Colon (tissue), 2 donors: ENCODE data around the gene ARFGAP1.
"Not testable (repeated sequence)": the region's sequence is repeated elsewhere in the genome, so short reads cannot be mapped to it uniquely, and the experiment has no call there.

ENCODE experiments used
- FAIRE-seq: peaks from 2 replicates; lab custom pipeline; 2012; peaks lifted over from hg19 to GRCh38; lab: Jason Lieb, UNC
- donor health status: control.
- donor health status: control.

The ARFGAP1 gene

DNA sequence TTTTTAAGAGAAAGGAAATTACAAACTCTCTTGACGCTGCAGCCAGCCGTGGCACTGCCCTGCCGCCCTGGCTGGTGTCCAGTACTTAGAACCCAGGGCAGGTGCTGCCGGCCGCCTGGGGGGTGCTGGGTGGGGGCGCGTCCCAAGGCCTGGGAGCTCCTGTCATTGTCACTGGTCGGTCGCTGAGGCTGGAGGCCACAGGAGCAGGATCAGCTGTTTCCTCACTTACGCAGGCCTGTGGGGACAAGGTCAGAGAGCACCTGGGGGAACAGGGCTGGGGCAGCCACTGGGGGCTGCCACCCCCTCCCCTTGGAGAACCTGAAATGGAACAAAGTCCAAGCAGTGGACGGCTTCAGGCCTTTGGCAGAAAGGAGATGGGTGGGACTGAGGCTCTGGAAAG, 31.3 kb upstream of the ARFGAP1 start:
- no peak for FAIRE-seq

- no peak for FAIRE-seq
Measured at GRCh38 chr20:63242736-63243135, 29.9 kb upstream of the ARFGAP1 start.

GRCh38 chr20:63243604-63244247, 28.9 kb upstream of the ARFGAP1 start:
- FAIRE-seq: no peak

- no peak for FAIRE-seq
Measured at GRCh38 chr20:63244468-63244867, 28.1 kb upstream of the ARFGAP1 start.

DNA sequence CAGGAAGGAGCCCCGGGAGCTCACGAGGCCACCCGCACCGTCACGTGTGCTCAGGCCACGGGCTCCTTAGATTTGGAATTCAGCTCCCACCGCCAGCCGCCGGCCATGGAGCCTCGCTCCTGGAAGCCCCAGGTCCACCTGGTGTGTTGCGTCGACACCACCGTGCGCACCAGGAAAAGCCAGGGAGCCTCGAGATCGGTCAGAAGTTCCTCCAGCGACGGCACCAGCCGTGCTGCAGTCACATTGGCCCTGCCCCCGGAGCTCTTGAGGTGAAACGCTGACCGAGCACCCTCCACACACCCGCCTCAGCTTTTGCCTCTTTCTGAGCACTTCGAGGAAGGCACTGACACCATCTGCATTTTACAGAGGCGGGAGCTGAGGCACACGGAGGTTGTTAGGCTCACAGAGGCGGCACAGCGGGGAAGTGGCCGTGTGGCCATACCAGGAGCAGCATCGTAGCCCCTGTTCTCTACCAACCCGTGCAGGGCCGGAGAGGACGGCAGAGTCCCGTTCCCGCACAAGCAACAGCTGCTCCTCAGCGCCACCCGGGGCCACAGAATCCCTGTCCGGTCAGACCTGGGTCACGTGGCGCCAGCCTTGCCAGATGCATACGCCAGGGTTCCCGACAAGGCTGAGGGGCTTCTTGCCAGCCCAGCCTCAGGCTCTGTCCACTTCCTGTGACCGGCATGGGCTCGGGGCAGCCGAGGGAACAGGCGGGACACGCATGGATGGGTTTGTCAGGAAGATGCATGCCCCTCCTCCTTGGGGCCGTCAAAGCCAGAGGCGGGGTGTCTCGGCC, 25.9 kb upstream of the ARFGAP1 start:
- FAIRE-seq: no peak

GRCh38 chr20:63247671-63248228, 24.9 kb upstream of the ARFGAP1 start:
- no peak for FAIRE-seq

DNA sequence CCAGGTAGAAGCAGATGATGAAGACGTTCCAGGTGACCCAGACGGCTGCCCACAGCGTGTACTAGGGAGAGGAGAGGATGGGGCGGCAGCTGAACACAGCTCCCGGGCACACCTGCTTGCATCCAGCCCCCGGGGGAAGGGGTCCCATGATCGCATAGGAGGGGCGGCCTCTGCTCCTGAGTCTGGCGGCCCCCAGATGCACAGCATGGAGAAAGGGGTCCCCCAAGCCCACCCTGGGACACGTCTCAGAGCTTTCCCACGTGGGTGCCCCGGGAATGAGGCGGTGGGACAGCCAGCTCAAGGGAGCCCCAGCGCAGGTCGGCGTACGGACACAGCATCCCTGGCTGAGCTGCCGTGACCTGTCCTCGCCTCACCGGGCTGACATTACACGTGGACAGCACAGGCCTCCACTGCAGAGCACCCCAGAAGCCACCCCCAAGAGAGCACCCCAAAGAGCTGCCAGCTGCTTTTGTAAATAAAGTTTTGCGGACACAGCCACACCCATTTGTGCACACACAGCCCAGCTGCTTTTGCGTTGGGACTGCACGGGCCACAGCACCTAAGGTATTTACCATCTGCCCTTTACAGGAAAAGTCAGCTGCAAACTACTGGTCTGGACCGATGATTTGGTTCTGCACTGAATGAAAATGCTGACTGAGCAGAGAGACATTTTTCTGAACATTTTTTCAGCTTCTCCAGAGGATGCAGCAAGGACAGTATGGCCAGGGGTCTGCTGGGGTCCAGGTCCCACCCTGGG, 23.6 kb upstream of the ARFGAP1 start:
- no peak for FAIRE-seq

DNA sequence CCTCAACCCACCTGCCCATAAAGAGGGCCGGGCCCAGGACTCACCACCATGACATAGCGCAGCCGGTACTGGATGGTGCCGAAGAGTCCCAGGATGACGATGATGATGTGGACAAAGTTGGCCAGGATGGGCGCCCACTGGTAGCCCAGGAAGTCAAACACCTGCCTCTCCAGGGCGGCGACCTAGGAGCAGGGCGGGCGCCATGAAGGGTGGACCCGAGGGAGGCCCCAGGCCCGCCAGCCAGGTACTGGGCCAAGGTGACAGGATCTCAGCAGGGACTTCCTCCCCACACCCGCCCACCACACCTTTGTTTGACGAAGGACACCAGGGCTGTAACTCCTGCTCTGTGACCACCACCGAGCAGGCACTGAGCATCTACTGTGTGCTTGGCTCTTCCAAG, 22.7 kb upstream of the ARFGAP1 start:
- FAIRE-seq: no peak

DNA sequence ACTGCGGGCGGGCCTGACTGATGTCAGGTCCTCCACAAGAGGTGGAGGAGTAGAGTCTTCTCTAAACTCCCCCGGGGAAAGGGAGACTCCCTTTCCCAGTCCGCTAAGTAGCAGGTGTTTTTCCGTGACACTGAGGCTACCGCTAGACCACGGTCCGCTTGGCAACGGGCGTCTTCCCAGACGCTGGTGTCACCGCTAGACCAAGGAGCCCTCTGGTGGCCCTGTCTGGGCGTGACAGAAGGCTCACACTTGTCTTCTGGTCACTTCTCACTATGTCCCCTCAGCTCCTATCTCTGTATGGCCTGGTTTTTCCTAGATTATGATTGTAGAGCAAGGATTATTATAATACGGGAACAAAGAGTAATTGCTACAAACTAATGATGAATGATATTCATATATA, 21.3 kb upstream of the ARFGAP1 start:
- FAIRE-seq: not testable (repeated sequence)

DNA sequence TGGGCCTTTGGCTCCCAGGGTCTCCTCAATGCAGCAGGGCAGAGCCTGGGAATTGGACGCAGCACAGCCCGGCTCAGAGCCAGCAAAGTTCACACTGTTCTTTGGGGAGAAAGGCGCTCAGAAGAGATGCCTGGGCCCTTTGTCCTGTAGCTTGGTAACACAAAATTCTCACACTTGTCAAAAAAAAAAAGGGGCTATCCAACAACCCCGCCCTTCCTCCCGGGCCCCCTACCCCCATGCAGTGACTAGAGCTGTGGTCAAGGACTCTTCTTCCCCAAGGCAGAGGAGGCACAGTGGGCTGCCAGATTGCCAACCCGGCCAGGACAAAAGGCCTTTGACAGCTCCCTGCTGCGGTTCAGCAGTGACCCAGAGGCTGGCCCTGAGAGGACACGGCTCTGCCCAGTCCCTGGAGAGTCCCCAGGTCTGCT, 20.3 kb upstream of the ARFGAP1 start:
- FAIRE-seq: no peak

DNA sequence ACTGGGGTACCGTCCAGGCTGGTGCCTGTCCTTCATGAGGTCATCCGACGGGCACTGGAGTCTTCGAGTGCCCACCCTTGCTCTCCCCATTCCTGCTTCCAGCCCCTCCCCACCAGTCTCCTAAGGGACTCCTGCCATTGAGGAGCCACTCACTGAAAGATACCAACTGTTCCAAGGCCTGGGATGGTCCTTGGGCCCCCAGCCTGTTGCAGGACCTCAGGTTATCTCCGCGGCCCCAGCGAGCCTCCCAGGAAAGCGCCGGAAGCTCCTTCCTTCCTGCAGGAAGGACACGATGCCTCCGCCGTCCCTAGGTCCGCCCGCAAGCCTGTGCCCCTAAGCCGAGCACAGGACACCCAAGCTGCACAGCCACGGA, 19.6 kb upstream of the ARFGAP1 start:
- FAIRE-seq: no peak

DNA sequence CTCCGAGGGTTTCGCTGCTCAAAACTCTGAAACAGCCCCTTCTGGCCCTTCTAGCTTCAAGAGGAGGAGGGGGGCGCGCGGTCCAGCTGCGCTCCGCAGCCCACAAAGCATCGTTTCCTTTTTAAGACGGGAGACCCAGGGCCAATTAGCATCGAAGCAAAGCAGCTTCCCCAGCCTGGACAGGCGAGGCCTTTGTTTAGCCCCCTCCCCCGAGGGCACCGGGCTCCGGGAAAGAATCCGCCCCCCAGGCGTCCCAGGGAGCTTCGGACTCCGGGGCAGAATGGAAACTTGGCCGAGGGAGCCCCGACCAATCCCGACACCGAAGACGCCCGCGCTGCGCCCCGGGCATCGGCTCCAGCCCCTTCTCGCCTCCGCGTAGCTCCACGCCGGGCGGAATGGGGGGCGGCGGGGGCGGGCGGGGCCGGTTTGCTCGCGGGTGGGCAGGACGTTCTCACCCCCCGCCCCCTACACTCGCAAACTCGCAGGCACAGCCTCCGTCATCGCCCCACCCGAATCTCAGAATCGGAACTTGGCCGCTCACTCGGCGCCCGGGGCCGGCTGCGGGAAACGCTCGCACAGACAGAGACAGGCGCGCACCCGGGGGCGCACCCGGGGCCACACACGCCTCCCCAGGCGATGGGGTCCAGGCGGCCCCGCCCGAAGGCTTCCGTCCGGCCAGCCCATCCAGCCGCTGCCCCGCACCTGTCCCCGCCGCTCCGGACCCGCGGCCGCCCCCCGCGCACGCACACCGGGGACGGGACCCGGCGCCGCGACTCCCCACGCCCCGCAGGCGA, 19.0 kb upstream of the ARFGAP1 start:
- no peak for FAIRE-seq

- FAIRE-seq: no peak
Measured at GRCh38 chr20:63254232-63254605, 18.4 kb upstream of the ARFGAP1 start, which contains the start of gene NKAIN4. Gene NKAIN4, minus strand, starts transcription at chr20:63254463. Its CDS starts 13 bp downstream, at chr20:63254450.

GRCh38 chr20:63254606-63255384, 17.8 kb upstream of the ARFGAP1 start:
- no peak for FAIRE-seq

GRCh38 chr20:63255931-63256704, 16.5 kb upstream of the ARFGAP1 start:
- FAIRE-seq: no peak

DNA sequence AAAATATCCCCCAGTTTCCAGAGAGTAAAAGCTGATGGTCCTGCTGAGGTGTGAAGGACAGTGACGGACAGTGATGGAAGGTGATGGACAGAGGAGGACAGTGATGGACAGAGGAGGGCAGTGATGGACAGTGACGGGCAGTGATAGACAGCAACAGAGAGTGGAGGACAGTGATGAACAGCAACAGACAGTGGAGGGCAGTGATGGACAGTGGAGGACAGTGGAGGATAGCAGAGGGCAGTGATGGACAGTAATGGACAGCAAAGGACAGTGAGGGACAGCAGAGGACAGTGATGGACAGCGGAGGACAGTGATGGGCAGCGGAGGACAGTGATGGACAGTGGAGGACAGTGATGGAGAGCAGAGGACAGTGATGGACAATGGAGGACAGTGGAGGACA, 15.7 kb upstream of the ARFGAP1 start:
- FAIRE-seq: no peak

GRCh38 chr20:63257629-63258028, 15.0 kb upstream of the ARFGAP1 start:
- FAIRE-seq: no peak

DNA sequence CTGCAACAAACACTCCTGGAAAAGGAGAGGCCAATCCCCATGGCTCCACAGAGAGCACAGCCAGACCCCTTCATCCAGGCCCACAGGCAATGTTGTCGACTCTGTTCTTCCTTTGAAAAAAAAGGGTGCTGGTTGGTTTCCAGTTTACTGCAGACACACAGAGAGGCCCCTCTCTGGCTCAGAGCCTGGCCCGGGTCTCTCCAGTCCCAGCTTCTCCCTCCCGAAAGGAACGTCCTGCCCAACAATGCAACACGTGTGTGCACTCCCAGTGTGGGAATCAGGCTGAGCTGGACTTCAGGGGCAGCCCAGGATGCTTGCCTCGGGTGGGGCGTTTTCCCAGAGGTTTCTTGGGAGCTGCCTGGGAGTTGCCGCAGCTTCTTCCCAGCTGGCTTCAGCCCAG, 13.8 kb upstream of the ARFGAP1 start:
- no peak for FAIRE-seq

DNA sequence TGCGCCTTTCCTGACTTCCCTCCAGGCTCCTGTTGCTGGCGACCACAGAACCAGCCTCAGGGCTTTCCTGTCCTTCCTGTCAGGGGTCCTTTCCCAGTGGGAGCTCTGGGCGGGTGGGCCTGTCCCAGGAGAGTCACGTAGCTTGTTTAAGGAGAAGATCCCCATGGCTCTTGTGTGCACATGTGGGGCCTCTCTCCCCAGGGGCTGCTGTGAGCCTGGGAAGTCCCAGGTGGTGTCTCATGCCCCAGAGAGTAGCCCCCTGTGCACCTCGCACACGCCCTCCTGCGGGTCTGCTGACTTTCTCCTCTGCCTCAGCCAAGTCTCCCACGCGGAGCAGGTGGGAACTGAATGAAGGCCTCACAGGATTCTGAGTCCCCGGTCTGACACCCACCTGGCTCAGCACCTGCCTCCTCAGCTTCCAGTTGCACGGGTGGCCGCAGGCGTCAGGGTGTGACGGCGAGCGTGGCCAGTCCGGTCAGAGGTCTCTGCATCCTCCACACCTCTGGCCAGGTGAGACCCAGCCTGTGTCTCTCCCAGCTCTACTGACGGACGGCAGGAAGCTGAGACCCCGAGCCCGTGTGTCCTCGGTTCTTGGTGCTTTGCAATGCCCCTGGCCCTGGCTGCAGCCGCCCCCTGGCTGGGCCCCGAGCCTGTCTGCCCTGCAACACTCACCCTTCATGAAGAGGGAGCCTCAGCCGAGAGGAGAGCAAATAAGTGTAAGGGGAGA, 12.7 kb upstream of the ARFGAP1 start:
- FAIRE-seq: no peak

DNA sequence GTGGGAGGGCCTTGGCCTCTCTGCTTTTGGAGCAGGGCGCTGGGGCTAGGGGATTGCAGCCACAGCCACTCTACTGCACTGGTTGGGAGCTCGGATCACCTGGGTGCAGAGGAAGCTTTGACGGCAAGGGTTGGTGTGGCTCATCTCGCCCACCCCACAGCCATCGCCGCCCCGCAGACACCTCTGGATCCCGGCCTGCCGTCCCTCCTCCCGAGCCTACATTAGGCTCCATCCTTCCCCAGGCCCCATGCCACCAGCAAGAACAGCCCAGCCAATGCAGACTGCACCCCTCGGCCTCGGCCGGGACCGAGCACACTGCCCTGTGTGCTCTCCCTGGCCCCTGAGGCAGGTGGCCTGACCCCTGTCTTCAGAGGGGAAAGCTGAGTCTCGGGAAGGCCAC, 12.1 kb upstream of the ARFGAP1 start:
- FAIRE-seq: no peak
